B cell (primary cell): ENCODE data around the gene PIP4K2A. TPM values are rescaled to one million over a fixed set of nuclear protein-coding genes. Genes with fewer than 3 reads are reported as not detected.

Experiments
- ATAC-seq: fragments of 200-7000 bp; cut with Tn5 transposase; one replicate; pipeline ENCODE4 v1.10.0; 2021; ENCODE audit warnings: low read depth, mild to moderate bottlenecking, moderate number of reproducible peaks, moderate library complexity
- CTCF ChIA-PET: fragments of 350-600 bp; sonication (Branson Sonifier 250); formaldehyde crosslinking; loops from one replicate; lab custom pipeline; 2021; ENCODE audit warnings: antibody characterized with exemption, inconsistent platforms; lab: Charles Lee
- POLR2A ChIA-PET: fragments of 350-600 bp; sonication (Branson Sonifier 250); formaldehyde crosslinking; loops from one replicate; lab custom pipeline; 2021; ENCODE audit warnings: antibody characterized with exemption; lab: Charles Lee
- DNase-seq: peaks from one replicate; pipeline ENCODE4 v3.0.0; 2013
- H2AFZ ChIP-seq: 2 replicates; pipeline ENCODE4 v1.6.1; 2012; ENCODE audit warnings: mild to moderate bottlenecking, low read depth, low read length; ENCODE audit not compliant: insufficient read depth, poor library complexity, severe bottlenecking
- H3K27ac ChIP-seq, 2 donors: 1 replicate in 1 of 2; 2 replicates in 1 of 2; pipeline ENCODE4 v1.5.1; 2012 to 2013; ENCODE audit warnings: low read length in 2 of 2, mild to moderate bottlenecking in 2 of 2, moderate library complexity in 1 of 2
- H3K27me3 ChIP-seq, 4 experiments: fragments of 200-600 bp in 1 of 4; sonication (generic) in 1 of 4; replicated peaks in 1 of 4; 1 replicate in 2 of 4; 2 replicates in 2 of 4; pipeline versions ENCODE4 v1.6.1 to v1.7.0; 2013 to 2016; ENCODE audit warnings: low read length in 3 of 4, mild to moderate bottlenecking in 2 of 4, mixed read lengths in 1 of 4, moderate library complexity in 1 of 4; ENCODE audit not compliant: insufficient read depth in 4 of 4, control insufficient read depth in 3 of 4; ENCODE audit errors: control extremely low read depth in 1 of 4
- H3K36me3 ChIP-seq, 2 experiments: replicated peaks in 1 of 2; 1 replicate in 1 of 2; 2 replicates in 1 of 2; pipeline versions ENCODE4 v1.6.1 to v1.7.1; 2013; ENCODE audit warnings: low read length in 1 of 2; ENCODE audit not compliant: insufficient read depth in 2 of 2, control insufficient read depth in 1 of 2; ENCODE audit errors: control extremely low read depth in 1 of 2, extremely low read depth in 1 of 2
- H3K4me1 ChIP-seq, 2 donors: fragments of 200-600 bp in 1 of 2; sonication (generic) in 1 of 2; 1 replicate in 1 of 2; 2 replicates in 1 of 2; pipeline versions ENCODE4 v1.5.1 to v1.6.1; 2013 to 2017; ENCODE audit warnings: low read length in 2 of 2; ENCODE audit not compliant: control insufficient read depth in 2 of 2, insufficient read depth in 2 of 2
- H3K4me2 ChIP-seq: replicated peaks from 2 replicates; pipeline ENCODE3; 2012; ENCODE audit warnings: mild to moderate bottlenecking, low read depth, low read length; ENCODE audit not compliant: poor library complexity, severe bottlenecking
- H3K4me3 ChIP-seq, 5 experiments: fragments of 200-600 bp in 1 of 5; sonication (generic) in 1 of 5; 1 replicate in 3 of 5; 2 replicates in 2 of 5; pipeline versions ENCODE4 v1.5.1 to v1.7.0; 2011 to 2016; ENCODE audit warnings: low read length in 4 of 5, mild to moderate bottlenecking in 4 of 5, low read depth in 2 of 5, control low read depth in 1 of 5, moderate library complexity in 1 of 5; ENCODE audit not compliant: insufficient read depth in 1 of 5; ENCODE audit errors: control extremely low read depth in 1 of 5, extremely low read depth in 1 of 5
- H3K79me2 ChIP-seq: fragments of 200-600 bp; sonication (generic); one replicate; pipeline ENCODE4 v1.6.0; 2016; ENCODE audit warnings: low read length; ENCODE audit not compliant: control insufficient read depth, insufficient read depth
- H3K9ac ChIP-seq: fragments of 200-600 bp; sonication (generic); 2 replicates; pipeline ENCODE4 v1.6.1; 2017; ENCODE audit warnings: mild to moderate bottlenecking, low read length, moderate library complexity
- H3K9me3 ChIP-seq, 3 donors: one replicate each; pipeline versions ENCODE4 v1.6.1 to v1.7.1; 2013; ENCODE audit warnings: low read length in 2 of 3; ENCODE audit not compliant: control insufficient read depth in 2 of 3, insufficient read depth in 1 of 3; ENCODE audit errors: control extremely low read depth in 1 of 3
- H4K20me1 ChIP-seq: 2 replicates; pipeline ENCODE4 v1.6.0; 2012; ENCODE audit warnings: mild to moderate bottlenecking, low read length; ENCODE audit not compliant: insufficient read depth, control insufficient read depth, poor library complexity, severe bottlenecking
- H3K27ac Mint-ChIP-seq: one replicate; pipeline ENCODE4 v1.8.0; 2021; ENCODE audit warnings: mixed read lengths
- H3K27me3 Mint-ChIP-seq: one replicate; pipeline ENCODE4 v1.8.0; 2021; ENCODE audit warnings: mixed read lengths
- H3K4me1 Mint-ChIP-seq: one replicate; pipeline ENCODE4 v1.8.0; 2021; ENCODE audit warnings: mixed read lengths
- H3K4me3 Mint-ChIP-seq: one replicate; pipeline ENCODE4 v1.8.0; 2021; ENCODE audit warnings: mixed read lengths
- H3K9me3 Mint-ChIP-seq: one replicate; pipeline ENCODE4 v1.8.0; 2022; ENCODE audit warnings: mixed read lengths; ENCODE audit not compliant: insufficient read depth
- EZH2 ChIP-seq: IDR thresholded peaks from 2 replicates; pipeline ENCODE4 v1.6.1; 2012; ENCODE audit warnings: borderline replicate concordance, low read depth, mild to moderate bottlenecking, moderate library complexity, low read length; ENCODE audit not compliant: insufficient read depth, poor library complexity, severe bottlenecking
- WGBS: methylation state at CpG from one replicate; pipeline ENCODE4 v1.1.5; 2013; ENCODE audit warnings: missing lambda C conversion rate; ENCODE audit not compliant: insufficient coverage; 5-methylcytosine and 5-hydroxymethylcytosine counted together
- intact Hi-C: fragments of 100-400 bp; cut with micrococcal nuclease; formaldehyde crosslinking; loops from one replicate; pipeline ENCODE4 v1.10.0; 2022
- polyA plus RNA-seq: library from polyadenylated mRNA; depleted of rRNA; stranded (reverse); fragments of >200 nt; gene quantifications from 2 replicates; pipeline ENCODE4 v1.2.3, GENCODE V29; 2012
- total RNA-seq, 2 donors: library from RNA; stranded (reverse); fragments of 120-200 nt in 1 of 2; gene quantifications; 1 replicate in 1 of 2; 2 replicates in 1 of 2; pipeline versions ENCODE4 v1.2.3 to v1.2.4, GENCODE V29; 2013 to 2022
- TF ChIP-seq, protein P1 (sequence below): fragments of 200-600 bp; IDR thresholded peaks from one replicate; pipeline ENCODE4 v1.8.0; 2022; ENCODE audit warnings: antibody characterized with exemption, mild to moderate bottlenecking

Gene PIP4K2A
- total and polyA plus RNA-seq, 2 donors (not counting 1 experiment from before 2014, with no cell fraction given) = 21.8 to 103 TPM

DNA sequence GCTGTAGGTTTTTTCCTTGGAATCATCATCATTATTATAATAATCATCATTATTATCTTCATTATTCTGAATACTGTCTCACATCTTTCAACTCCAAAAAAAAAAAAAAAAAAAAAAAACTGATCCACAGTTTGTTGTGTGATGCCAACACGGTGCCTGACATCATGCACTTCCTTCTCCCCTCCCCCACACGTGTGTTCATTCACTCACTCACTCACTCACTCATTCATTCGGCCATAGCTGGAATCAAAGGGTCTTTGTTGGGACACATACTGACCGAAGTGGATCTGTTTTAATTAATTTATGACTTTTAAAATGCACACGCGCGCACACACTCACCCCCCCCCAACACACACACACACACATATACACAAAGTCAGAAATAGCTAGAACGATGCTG, 177.8 kb downstream of the PIP4K2A start:
- H3K4me2 ChIP-seq = no peak overlapping the region
- TF ChIP-seq EZH2 = no peak
- TF ChIP-seq, protein P1, sequence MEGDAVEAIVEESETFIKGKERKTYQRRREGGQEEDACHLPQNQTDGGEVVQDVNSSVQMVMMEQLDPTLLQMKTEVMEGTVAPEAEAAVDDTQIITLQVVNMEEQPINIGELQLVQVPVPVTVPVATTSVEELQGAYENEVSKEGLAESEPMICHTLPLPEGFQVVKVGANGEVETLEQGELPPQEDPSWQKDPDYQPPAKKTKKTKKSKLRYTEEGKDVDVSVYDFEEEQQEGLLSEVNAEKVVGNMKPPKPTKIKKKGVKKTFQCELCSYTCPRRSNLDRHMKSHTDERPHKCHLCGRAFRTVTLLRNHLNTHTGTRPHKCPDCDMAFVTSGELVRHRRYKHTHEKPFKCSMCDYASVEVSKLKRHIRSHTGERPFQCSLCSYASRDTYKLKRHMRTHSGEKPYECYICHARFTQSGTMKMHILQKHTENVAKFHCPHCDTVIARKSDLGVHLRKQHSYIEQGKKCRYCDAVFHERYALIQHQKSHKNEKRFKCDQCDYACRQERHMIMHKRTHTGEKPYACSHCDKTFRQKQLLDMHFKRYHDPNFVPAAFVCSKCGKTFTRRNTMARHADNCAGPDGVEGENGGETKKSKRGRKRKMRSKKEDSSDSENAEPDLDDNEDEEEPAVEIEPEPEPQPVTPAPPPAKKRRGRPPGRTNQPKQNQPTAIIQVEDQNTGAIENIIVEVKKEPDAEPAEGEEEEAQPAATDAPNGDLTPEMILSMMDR = no peak
- no peak overlapping the region for H3K4me3 Mint-ChIP-seq
- H2AFZ ChIP-seq = no peak overlapping the region
- H3K4me1 Mint-ChIP-seq = no peaks in the 10 kb centered on the region
- H3K27me3 ChIP-seq = no peaks in the 10 kb centered on the region
- no peak overlapping the region for H3K4me3 ChIP-seq
- DNase-seq (no peak), ATAC-seq (no peak)
- no peak overlapping the region for H3K27ac Mint-ChIP-seq
- H3K4me1 ChIP-seq = no peaks in the 10 kb centered on the region
- ChIA-PET CTCF (no interaction called here), POLR2A (no interaction called here)
- no peak overlapping the region for H3K27ac ChIP-seq
- WGBS = 100% methylated on average over 1 of the region's 8 CpGs
- no peaks in the 10 kb centered on the region for H3K27me3 Mint-ChIP-seq
- H3K9me3 ChIP-seq = no peaks in the 10 kb centered on the region
- H3K79me2 ChIP-seq = no peaks in the 10 kb centered on the region
- intact Hi-C loops = no loop called here
- no peaks in the 10 kb centered on the region for H4K20me1 ChIP-seq
- peaks cover 0 to 44% of the 10 kb centered on the region in 2 experiments for H3K36me3 ChIP-seq
- H3K9ac ChIP-seq = no peak overlapping the region
- no peaks in the 10 kb centered on the region for H3K9me3 Mint-ChIP-seq

DNA sequence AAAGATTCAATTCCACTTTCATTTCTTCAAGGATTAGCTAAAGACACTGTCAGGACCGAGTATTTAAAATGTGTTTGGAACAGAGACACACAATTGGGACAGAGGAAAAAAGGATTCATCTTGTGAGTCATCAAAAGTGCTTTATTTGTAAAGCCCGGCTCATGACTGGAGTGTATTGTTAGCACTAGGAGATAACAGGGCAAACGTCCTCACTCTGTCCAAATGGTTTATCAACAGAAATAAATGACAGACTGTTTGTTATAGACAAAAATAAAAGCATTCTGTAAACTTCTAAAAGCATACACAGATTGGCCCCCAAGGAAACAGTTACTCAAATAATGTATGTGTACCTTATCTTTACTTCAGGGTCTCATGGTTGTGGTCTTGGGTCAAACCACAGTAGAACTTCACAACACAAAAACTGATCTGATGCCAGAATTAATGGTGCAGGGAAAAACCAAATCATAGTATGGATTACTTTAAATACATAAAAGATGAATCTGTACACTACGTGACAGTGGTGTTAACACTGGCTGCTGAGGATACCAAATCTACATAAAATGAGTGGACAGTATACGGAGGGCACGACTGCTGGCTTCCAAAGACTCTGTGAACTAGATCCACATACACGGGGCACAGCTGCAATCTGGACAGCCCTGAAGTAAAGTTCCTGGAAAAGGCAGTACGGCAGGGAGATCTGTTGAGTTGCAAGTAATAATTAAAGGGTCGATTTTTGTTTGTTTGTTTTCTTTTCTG, 179.4 kb downstream of the PIP4K2A start:
- Histone ChIP-seq H3K27ac (no peak overlapping the region), H2AFZ (no peak overlapping the region), H3K4me3 (no peak overlapping the region), H3K79me2 (no peaks in the 10 kb centered on the region), H3K4me2 (no peak overlapping the region), H4K20me1 (no peaks in the 10 kb centered on the region), H3K36me3 (peaks cover 0 to 35% of the 10 kb centered on the region in 2 experiments), H3K27me3 (no peaks in the 10 kb centered on the region), H3K9me3 (peaks cover 0 to 7% (median 0%) of the 10 kb centered on the region in 3 donors), H3K4me1 (no peaks in the 10 kb centered on the region), H3K9ac (no peak overlapping the region)
- DNase-seq (no peak), ATAC-seq (no peak)
- no peak for TF ChIP-seq EZH2
- TF ChIP-seq, protein P1 = no peak
- Mint-ChIP-seq H3K27ac (no peak overlapping the region), H3K4me3 (no peak overlapping the region), H3K9me3 (no peaks in the 10 kb centered on the region), H3K4me1 (no peaks in the 10 kb centered on the region), H3K27me3 (no peaks in the 10 kb centered on the region)
- intact Hi-C loops = no loop called here
- 100% methylated on average over 5 of the region's 9 CpGs for WGBS
- ChIA-PET POLR2A (no interaction called here), CTCF (no interaction called here)
